HG03159 (cell line): ENCODE data around the gene OR5M3.

Experiments used
- ATAC-seq: cut with Tn5 transposase; IDR thresholded peaks from one replicate; pipeline ENCODE4 v1.9.1; 2021; ENCODE audit warnings: mild to moderate bottlenecking, moderate library complexity; ENCODE audit not compliant: unreplicated experiment

OR5M3 gene

DNA sequence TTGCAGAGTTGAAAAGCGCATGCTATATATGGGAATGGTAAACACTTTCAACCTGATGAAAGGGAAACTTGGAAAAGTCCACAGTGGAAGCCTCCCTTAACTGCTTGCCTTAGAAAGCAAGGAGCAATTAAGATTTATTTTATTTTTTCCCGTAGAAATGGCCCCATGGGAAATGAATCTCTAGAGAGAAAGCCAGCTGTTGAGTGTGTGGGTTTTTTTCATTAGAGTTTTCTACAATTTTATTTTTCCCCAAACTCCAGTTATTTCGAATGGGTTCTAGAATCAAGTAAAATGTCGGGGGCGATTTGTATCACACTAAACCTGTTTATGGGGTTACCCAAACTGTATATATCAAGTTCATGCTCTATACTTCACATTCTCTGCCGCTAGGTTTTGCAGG is at the start of gene OR5M3:
Gene OR5M3 (minus strand): TSS at position 101 of the 400 bp plus-strand sequence. CDS start 2,855 bp downstream, outside the sequence.
- ATAC-seq, result no peak

DNA sequence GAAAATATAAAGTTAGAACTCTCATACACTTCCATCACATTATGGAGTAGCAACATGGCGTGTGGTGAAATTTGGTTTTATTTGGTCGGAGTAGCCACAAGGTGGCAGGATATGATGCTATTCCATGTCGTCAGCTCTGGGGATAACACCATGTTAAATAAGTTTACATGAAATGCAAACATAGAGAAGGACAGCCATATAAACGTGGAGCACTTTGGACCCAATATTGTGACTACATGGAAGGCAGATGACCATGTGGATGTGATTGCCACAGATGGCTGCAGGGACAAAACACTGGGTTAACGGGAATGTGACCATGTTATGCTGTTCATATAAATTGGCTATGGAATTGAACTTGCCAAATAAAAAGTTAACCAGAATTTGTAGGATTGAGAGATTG is 48.9 kb upstream of the OR5M3 start:
- no peak for ATAC-seq

DNA sequence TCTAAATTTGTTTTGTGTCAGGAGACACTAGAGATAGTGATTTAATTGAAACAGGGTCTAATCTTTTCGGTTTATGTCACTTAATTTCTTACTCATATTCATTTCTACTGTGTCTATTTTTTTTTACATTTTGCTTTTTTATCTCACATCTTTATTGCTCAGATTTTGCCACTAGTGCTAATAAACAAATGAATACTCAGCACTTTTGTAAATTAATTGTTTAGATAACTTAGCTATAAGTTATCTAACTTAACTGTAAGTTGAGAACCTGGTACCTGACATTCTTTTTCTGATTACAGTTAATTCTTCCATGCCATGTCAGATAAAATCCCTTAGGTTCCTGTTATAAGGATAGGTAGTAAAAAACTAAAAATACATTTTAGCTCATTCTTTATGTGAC is 40.1 kb upstream of the OR5M3 start:
- no peak for ATAC-seq

DNA sequence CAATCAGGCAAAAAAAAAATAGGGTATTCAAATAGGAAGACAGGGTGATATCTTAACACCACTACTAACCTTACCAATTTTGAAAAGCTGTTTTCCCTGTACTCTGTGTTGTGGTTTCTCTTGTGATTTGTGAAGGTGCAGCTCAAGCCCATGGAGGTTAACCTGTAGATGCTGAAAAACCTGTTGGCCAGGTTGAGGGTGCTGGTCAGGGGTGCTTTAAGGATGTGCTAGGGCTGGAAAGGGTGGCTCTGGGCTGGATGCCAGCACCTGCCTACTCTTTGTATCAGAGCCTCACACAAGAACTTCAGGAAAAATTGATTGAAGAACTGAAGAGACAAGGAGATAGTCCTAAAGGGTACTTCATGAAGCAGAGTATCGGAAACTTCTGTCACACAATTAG is 36.3 kb upstream of the OR5M3 start:
- no peak for ATAC-seq

DNA sequence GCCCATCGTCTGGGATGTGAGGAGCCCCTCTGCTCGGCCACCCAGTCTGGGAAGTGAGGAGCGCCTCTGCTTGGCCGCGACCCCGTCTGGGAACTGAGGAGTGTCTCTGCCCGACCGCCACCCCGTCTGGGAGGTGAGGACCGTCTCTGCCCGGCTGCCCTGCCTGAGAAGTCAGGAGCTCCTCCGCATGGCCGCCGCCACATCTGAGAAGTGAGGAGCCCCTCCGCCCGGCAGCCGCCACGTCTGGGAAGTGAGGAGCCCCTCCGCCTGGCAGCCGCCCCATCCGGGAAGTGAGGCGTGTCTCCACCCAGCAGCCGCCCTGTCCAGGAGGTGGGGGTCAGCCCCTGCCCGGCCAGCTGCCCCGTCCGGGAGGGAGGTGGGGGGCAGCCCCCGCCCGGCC is 23.9 kb upstream of the OR5M3 start:
- ATAC-seq, result no peak

DNA sequence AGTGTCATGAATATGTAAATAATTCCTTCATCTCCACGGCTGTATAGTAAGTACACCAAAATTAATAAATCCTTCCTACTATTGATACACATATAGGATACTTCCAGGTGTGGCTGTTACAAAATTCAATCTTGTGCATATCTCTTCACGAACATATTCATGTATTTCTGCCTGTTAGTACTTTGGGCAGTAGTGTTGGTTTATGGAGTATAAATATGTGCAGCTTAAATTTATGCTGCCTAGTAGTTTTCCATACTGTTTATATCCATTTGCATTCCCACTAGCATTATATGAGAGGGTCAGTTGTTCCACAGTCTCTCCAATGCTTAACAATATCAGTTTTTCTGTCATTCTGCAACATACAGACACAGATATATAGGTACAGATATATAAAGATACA is 22.0 kb upstream of the OR5M3 start:
- ATAC-seq, result no peak

DNA sequence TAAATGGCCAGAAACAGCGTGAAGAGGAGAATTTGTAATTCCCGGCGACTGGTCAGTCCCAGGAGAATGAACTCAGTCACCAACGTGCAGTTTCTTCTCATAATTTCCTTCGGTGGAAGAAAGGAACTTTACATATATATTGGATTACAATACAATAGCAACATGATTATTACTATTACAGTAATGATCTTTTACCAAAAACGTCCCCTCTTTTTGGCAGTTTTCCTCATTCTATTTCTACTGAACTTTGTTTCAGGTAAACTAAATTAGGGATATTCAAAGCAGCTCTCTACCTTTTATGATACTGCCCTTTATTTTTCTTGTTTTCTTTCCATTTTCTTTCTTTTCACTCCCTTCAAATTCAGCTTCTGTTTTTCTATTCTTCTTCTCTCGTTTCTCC is 18.1 kb upstream of the OR5M3 start, which contains the start of gene OR5M8:
Gene OR5M8 (minus strand): TSS at position 101 of the 400 bp plus-strand sequence. CDS start 0 bp downstream, at position 101.
- ATAC-seq, result no peak

DNA sequence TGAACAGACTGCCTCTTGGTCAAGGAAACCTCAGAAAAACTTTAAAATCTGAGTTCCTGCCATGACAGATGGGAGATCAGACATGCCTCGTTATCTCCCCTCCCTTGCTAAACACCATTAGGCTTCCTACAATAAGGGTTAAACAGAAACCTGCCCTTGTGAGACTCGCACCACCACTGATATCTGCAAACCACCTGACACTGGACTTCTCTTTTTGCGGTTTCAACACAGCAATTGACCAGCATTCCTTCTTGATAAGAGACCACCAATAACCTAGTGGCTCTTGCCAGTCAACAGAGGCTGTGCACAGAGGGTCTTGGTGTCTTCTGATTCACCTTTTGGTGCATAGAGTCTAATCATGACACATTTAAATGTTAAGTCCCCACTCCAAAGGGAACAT is 13.6 kb upstream of the OR5M3 start:
- no peak for ATAC-seq

DNA sequence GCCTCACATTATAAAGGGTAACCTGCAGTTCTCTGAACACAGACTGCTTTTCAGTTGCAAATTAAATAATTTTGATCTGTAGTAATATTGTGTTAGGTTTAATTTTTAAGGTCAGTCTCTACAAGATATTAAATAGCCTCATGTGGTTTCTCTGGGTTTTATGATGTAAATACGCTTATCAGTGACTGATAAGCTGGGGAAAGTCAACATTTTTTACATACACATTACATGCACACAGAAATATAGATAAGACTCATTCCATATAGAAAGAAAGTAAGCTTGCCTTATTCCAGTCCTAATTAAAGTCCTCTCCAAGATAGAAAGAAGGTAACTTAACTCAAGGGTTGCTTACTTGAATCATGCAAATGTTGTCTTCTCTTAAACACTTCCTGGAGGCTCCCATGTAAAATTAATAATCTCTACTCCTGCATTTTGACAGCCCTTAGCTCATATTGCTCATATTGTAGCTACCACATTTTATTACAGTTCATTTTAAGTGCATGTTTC is 1.6 kb upstream of the OR5M3 start:
- no peak for ATAC-seq

DNA sequence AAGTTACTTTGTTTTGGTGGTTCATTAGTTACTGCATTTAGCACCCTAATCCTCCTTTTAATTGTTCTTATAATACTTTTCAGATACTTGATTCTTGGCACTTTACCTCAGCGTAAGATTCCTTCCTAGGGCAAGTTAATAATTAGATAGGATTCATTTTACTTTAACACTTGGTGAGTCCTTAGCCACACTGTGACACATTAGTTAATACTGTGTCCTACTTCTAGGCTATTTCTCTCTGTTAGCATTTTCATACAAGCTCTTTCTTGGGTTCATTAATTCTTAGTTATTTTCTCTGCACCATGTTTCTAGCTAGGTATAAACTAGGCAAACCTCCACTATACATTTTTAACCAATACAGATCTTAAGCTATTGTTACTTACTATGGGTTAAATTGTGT is 16.1 kb downstream of the OR5M3 start:
- ATAC-seq, result no peak

DNA sequence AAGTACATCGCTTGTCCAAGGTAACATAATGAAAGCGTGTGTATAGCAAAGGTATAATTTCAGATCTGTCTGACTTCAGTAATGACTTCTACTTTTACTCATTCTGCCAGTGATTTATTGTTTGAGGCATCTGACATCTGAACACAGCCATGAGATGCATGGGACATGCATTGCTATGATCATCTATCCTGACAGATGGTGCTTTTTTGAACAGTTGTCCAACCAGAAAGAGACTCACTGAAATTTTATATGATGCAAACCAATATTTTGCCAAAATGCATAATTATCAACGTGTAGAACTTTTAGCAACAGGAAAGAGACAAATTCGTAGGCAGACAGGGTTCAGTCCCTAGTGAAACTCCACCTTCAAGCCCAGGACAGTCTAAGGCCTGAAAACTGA is 19.6 kb downstream of the OR5M3 start:
- ATAC-seq, result no peak
